Uterus (tissue), 2 donors: Measurements from ENCODE around the gene THSD7B.

Experiments used
- CTCF ChIP-seq, 4 experiments: fragments of 200-600 bp in 2 of 4; fragments of 450-650 bp in 2 of 4; sonication (generic) in 2 of 4; IDR thresholded peaks; one replicate each; pipeline ENCODE4 v1.5.1; 2016 to 2019; ENCODE audit warnings: antibody characterized with exemption in 4 of 4, mild to moderate bottlenecking in 2 of 4, moderate library complexity in 1 of 4
- POLR2A ChIP-seq, 2 donors: fragments of 450-650 bp; IDR thresholded peaks; one replicate each; pipeline ENCODE4 v1.6.1; 2016; ENCODE audit warnings: antibody characterized with exemption in 2 of 2, mild to moderate bottlenecking in 1 of 2, moderate library complexity in 1 of 2

- TF ChIP-seq CTCF (IDR thresholded peaks at IDR 0.05) (no peak), POLR2A (IDR thresholded peaks at IDR 0.05) (no peak)
Measured at GRCh38 chr2:137721733-137722132, 956.4 kb downstream of the THSD7B start.
